Measurements from ENCODE around the gene OR52D1.

The OR52D1 gene

GRCh38 chr11:5488385-5488784 lies at the start of gene OR52D1:
OR52D1 (plus strand) TSS chr11:5488685; CDS start chr11:5488707, 22 bp downstream.
- ChIA-PET POLR2A (no interaction called here), CTCF (no interaction called here)
- TF ChIP-seq CTCF (IDR thresholded peaks at IDR 0.05; ENCODE audit: control extremely low read depth, extremely low read depth, low read depth, missing control alignments), result no peak
- no peak for DNase-seq (ENCODE audit: extremely low spot score)

DNA sequence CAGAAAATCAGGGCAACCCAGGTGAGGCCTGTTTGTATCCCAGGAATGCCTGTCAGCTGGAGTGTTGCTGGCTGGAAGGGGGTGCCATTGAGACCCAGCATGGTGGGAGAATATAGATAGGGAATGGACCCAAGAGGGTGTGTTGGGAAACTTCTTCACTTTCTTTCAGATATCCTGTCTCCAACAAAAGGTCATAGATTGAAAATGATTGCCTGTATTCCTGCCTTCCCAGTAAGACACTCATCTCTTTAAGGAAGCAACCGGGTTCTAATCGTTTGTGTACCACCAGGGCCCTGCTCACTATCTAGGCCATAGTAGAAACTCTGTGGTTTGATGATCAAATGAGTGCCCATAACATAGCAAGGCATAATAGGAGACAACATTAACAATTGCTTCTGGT lies 47.1 kb upstream of the OR52D1 start, which contains the start of gene OR51I1:
OR51I1 (minus strand) TSS at position 101 of the 400 bp plus-strand sequence; CDS start at position 101, 0 bp downstream.
- DNase-seq (ENCODE audit: extremely low spot score), result no peak
- CTCF ChIA-PET, result no interaction called here
- no peak for TF ChIP-seq CTCF (IDR thresholded peaks at IDR 0.05; ENCODE audit: control extremely low read depth, extremely low read depth, low read depth, missing control alignments)
- POLR2A ChIA-PET, result no interaction called here

- DNase-seq (ENCODE audit: extremely low spot score), result no peak
- ChIA-PET POLR2A (no interaction called here), CTCF (no interaction called here)
- no peak for TF ChIP-seq CTCF (IDR thresholded peaks at IDR 0.05; ENCODE audit: control extremely low read depth, extremely low read depth, low read depth, missing control alignments)
These were observed 44.6 kb upstream of the OR52D1 start for GRCh38 chr11:5443835-5444393.

DNA sequence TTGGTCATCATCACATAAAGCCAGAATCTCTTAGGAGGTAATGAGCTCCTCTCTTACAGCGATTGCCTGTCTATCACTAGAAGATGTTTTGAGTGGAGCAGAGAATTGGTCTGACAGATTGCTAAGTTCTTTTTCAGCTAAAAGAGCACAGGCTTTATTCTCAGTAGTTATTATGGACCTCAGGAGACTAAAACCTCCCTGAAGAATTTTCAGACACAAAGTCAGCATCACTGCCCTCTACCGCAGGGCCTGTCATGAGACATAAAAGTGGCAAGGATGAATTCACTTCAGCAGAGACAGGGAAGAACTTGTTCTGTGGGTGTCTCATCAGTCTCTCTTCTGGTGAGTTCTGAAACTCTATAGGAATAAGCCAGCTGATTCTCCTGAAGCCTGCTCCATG lies 39.5 kb upstream of the OR52D1 start, which contains the start of gene OR51I2:
OR51I2 (plus strand) TSS at position 301 of the 400 bp plus-strand sequence. CDS start 4,166 bp downstream, outside the sequence.
- no peak for DNase-seq (ENCODE audit: extremely low spot score)
- CTCF ChIA-PET, result interaction anchor here (0.9 to 2.2 kb wide), 4 partner anchors 9 to 27 kb away, joined by 3 to 7 read pairs (median 4); no protein-coding TSS in a partner anchor
- POLR2A ChIA-PET, result no interaction called here
- no peak for TF ChIP-seq CTCF (IDR thresholded peaks at IDR 0.05; ENCODE audit: control extremely low read depth, extremely low read depth, low read depth, missing control alignments)

DNA sequence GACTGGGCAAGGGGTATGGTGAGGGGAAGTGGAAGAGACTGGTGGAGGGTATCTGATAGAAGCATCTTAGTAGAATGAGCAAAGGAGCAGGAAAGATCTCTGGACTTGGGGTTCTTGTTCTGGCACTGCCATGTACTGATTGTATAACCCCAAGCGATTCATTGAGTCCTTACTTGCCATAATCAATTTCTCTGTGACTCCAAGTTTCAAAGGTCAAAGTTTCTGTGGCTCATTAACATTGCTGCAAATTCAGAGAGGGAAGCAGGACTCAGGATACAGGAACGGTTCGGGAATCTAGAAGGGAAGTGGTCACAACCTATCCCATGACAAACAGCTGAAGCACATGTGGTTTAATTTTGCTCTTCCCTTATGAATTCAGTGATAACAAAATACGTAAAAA lies 39.1 kb upstream of the OR52D1 start:
- DNase-seq (ENCODE audit: extremely low spot score), result no peak
- ChIA-PET POLR2A (no interaction called here), CTCF (interaction anchor here (0.9 to 2.2 kb wide), 3 partner anchors 10 to 27 kb away, joined by 3 to 7 read pairs (median 4); no protein-coding TSS in a partner anchor)
- TF ChIP-seq CTCF (IDR thresholded peaks at IDR 0.05; ENCODE audit: control extremely low read depth, extremely low read depth, low read depth, missing control alignments), result no peak

DNA sequence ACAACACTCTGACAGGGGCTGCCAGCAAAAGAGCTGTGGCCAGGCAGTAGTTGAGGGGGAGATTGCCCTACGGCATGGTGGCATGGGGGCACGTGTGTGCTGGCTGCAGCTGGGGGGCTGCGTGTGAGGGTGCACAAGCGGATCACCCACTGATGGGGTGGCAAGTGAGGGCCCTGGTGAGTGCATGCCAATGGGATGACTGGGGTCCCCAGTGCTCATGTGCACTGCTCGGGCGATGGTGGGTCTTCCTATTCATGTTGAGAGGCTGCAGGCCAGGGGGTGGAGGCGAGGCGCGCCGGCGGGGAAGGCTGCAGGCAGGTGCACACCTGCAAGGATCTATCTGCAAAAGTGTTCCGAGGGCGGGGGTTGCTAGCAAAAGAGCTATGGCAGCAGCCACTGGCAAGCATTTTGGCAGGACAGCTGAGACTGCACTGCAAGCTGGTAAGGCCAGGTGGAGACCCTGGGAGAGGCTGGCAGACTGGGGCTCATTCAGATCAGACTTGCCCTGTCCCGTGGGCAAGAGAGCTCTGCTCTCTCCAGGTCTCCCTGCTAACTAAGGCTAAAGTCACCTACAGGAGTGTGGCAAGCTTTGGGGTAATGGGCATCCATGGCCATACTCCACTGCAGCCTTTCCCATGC lies 27.4 kb upstream of the OR52D1 start:
- TF ChIP-seq CTCF (IDR thresholded peaks at IDR 0.05; ENCODE audit: control extremely low read depth, extremely low read depth, low read depth, missing control alignments), result no peak
- DNase-seq (ENCODE audit: extremely low spot score), result no peak
- ChIA-PET CTCF (no interaction called here), POLR2A (no interaction called here)
